GM12872 (cell line): ENCODE data around the gene ZNF778.

Experiments
- CTCF ChIP-seq: IDR thresholded peaks from 3 replicates; pipeline ENCODE4 v1.5.1; 2011; ENCODE audit warnings: low read depth, mild to moderate bottlenecking, low read length, moderate library complexity; ENCODE audit not compliant: insufficient read depth

Gene ZNF778

DNA sequence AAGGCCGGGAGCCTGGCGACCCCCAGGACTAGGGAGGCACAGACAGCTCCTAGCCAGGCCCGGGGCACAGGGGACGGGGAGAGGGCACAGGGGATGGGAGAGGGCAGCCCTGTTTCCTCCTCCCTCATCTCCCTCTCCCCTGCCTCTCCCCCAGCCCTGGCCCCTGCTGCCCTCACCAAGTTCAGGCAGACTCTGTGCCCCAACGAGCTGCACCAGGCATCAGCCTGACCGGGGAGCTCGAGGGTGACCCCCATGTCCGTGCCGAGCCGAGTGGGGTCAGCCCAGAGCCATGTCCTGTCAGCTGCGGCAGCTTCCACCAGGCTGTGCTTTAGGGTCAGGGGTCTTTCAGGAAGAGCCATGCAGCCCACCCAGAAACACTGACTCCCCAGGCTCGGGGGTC lies 40.0 kb upstream of the ZNF778 start:
- TF ChIP-seq CTCF: no peak

- no peak for TF ChIP-seq CTCF
Observed at GRCh38 chr16:89178453-89179147, 38.9 kb upstream of the ZNF778 start.

GRCh38 chr16:89179148-89179484 lies 38.4 kb upstream of the ZNF778 start:
- TF ChIP-seq CTCF: no peak

DNA sequence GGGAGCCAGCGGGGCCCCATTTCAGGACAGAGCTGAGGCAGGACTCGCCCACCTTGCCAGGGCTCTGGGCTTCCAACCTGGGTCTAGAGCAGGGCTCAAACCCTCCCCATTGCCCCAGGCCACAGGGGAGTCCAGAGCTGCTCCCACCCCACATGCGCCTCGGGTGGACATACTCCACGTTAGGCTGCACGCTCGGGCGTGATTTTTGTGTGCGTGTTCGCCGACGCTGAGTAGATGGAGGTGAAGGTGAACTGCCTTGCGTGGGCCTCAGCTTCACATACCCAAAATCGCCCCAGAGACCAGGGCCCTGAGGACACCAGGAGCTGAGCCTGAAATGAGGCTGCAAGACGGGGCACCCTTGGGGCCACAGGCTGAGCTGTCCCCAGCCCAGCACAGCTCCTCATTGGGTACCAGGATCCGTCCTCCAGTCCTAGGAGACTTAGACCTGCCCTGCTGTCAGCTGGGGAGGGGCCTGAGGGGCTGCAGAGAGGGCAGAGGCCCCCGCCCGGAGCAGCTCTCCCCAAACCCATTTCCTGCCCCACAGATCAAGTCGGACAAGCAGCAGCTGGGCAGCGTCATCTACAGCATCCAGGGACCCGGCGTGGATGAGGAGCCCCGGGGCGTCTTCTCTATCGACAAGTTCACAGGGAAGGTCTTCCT lies 37.7 kb upstream of the ZNF778 start:
- TF ChIP-seq CTCF: no peak

- no peak for TF ChIP-seq CTCF
Observed at GRCh38 chr16:89183463-89183862, 34.0 kb upstream of the ZNF778 start.

DNA sequence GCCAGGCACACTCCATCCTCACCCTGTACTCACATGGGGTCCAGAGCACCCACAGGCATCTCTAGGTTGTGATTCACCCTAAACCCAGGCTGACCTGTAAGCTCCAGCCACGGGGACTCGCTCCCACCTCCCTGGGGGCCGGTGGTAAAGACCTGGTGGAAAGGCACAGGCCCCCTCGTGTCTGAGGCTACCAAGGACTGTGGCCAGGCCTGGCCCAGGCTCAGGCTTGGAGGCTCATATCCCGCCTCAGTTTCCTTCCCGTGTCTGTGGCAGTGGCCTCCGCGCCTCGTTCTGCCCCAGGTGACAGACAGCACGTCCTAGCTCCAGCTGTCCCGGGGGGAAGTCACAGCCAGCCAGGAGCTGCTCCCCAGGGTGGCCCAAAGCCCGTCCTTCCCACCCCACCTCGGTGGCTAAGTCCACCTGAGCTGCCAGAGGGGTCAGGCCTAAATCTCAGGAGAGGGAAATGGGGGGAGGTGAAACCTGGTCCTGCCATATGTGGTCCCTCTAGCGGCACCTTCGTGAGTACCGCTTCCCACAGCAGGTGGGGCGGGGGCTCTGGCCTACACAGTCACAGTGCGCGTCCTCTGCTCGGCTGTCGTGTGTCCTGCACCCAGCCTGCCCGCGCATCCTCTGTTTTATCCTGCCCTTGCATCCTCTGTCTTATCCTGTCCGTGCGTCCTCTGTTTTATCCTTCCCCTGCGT lies 33.4 kb upstream of the ZNF778 start:
- TF ChIP-seq CTCF: no peak

DNA sequence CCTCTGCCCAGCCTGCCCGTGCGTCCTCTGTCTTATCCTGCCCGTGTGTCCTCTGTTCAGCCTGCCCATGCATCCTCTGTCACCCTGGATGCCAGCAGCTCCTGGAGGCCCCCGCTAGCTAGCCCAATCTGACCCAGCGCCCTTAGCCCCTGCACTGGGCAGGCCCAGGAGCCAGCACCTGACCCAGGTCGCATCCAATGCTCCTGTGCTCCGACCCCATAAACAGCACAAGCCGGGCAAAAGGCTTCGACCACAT lies 32.9 kb upstream of the ZNF778 start:
- no peak for TF ChIP-seq CTCF
